Fibroblast of the aortic adventitia (primary cell): ENCODE results near the gene RET. TPM values are rescaled to one million over a fixed set of nuclear protein-coding genes. Genes with fewer than 3 reads are reported as not detected.

ENCODE experiments used
- DNase-seq: peaks from one replicate; pipeline ENCODE4 v3.0.0-alpha.2; 2010; ENCODE audit warnings: low read depth
- H3K4me3 ChIP-seq: 2 replicates; pipeline ENCODE4 v1.5.1; 2011; ENCODE audit warnings: low read depth, mild to moderate bottlenecking, control low read depth, low read length, moderate library complexity
- CTCF ChIP-seq: IDR thresholded peaks from 2 replicates; pipeline ENCODE4 v1.5.1; 2011; ENCODE audit warnings: mild to moderate bottlenecking, low read length, control low read depth, inconsistent platforms; ENCODE audit not compliant: insufficient read depth
- total RNA-seq: library from RNA; depleted of rRNA; stranded (reverse); fragments of >200 nt; gene quantifications from 2 replicates; pipeline ENCODE4 v1.2.3, GENCODE V29; 2012; ENCODE audit warnings: low replicate concordance

The RET gene
- total RNA-seq, 1 donor, result 0.27 TPM

- H3K4me3 ChIP-seq, result no peak overlapping the region
- TF ChIP-seq CTCF, result no peak
- DNase-seq, result no peak
Measured at GRCh38 chr10:43173120-43173519, 96.3 kb downstream of the RET start.

GRCh38 chr10:43174969-43175368 is 98.1 kb downstream of the RET start:
- no peak overlapping the region for H3K4me3 ChIP-seq
- no peak for TF ChIP-seq CTCF
- no peak for DNase-seq

- no peak overlapping the region for H3K4me3 ChIP-seq
- TF ChIP-seq CTCF, result no peak
- no peak for DNase-seq
Measured at GRCh38 chr10:43176271-43176670, 99.4 kb downstream of the RET start.

GRCh38 chr10:43177595-43177994 is 100.7 kb downstream of the RET start:
- no peak for DNase-seq
- no peak overlapping the region for H3K4me3 ChIP-seq
- no peak for TF ChIP-seq CTCF

Other genes starting within 250 kb of the RET start
- 35.7 and 38.9 TPM in 2 replicates for gene CSGALNACT2, start 61.4 kb downstream of the RET start, total RNA-seq
- 0.54 and 0.82 TPM in 2 replicates for gene RASGEF1A, start 190.0 kb downstream of the RET start, total RNA-seq